ENCODE results near the gene OAS1.

OAS1 gene

DNA sequence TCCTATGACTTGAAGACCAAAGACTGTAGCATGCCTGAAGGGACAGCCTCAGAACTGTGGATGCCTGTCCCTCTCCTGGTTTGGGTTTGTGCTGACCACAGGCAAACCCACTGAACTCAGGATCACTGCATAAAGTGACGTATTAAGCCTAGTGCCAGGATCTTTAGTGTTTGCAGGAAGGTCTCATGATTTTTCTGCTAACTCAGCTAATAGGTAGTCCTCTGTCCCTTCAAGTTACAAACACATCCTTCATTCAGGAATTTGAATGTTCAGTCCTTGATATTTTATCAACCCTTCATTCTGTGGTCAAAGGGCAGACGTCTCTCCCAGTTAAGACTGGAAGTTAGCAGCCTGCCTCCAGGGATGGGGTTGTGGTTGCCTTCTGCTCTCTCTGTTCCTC is 21.2 kb downstream of the OAS1 start:
- TF ChIP-seq ZSCAN16 (tag by site-specific recombination; IDR thresholded peaks at IDR 0.05) = no peak
- TF ChIP-seq, protein P1, sequence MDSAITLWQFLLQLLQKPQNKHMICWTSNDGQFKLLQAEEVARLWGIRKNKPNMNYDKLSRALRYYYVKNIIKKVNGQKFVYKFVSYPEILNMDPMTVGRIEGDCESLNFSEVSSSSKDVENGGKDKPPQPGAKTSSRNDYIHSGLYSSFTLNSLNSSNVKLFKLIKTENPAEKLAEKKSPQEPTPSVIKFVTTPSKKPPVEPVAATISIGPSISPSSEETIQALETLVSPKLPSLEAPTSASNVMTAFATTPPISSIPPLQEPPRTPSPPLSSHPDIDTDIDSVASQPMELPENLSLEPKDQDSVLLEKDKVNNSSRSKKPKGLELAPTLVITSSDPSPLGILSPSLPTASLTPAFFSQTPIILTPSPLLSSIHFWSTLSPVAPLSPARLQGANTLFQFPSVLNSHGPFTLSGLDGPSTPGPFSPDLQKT (IDR thresholded peaks at IDR 0.05; ENCODE audit: borderline replicate concordance, low read depth, low read length) = no peak
- no peak for TF ChIP-seq ZBTB6 (tag by site-specific recombination; IDR thresholded peaks at IDR 0.05)
- TF ChIP-seq SP7 (tag by site-specific recombination; IDR thresholded peaks at IDR 0.05) = no peak
- TF ChIP-seq ZBTB7A (tag by site-specific recombination; IDR thresholded peaks at IDR 0.05; ENCODE audit: low read depth) = no peak
- no peak for TF ChIP-seq ZBTB17 (tag by site-specific recombination; IDR thresholded peaks at IDR 0.05)
- no peak for TF ChIP-seq ZNF211 (tag by site-specific recombination; IDR thresholded peaks at IDR 0.05; ENCODE audit: low read depth)
- TF ChIP-seq ZNF18 (tag by site-specific recombination; IDR thresholded peaks at IDR 0.05) = no peak
- no peak for TF ChIP-seq SCRT1 (tag by site-specific recombination; IDR thresholded peaks at IDR 0.05; ENCODE audit: borderline replicate concordance)
- TF ChIP-seq ZEB2 (tag by site-specific recombination; IDR thresholded peaks at IDR 0.05) = no peak
- no peak for TF ChIP-seq SP2 (tag by site-specific recombination; IDR thresholded peaks at IDR 0.05)
- TF ChIP-seq ZNF133 (tag by site-specific recombination; IDR thresholded peaks at IDR 0.05) = no peak
- ChIA-PET POLR2A (no interaction called here), CTCF (interaction anchor here (0.7 kb wide), 1 partner anchor 76 kb away, joined by 3 read pairs; no protein-coding TSS in a partner anchor)
- H3K36me3 ChIP-seq (ENCODE audit: control insufficient read depth in 2 of 2, insufficient read depth in 1 of 2, low read length in 2 of 2) = no peaks in the 10 kb centered on the region
- H3K9me3 ChIP-seq (ENCODE audit: control insufficient read depth, insufficient read depth, low read depth, low read length) = no peaks in the 10 kb centered on the region
- no peak overlapping the region for H3K4me3 ChIP-seq (ENCODE audit: low read depth, low read length)
- H3K4me1 ChIP-seq (ENCODE audit: control insufficient read depth, insufficient read depth, low read length) = no peaks in the 10 kb centered on the region
- no peak overlapping the region for H3K27ac ChIP-seq (ENCODE audit: extremely low read depth, low read depth, low read length)

GRCh38 chr12:112928978-112929377 is 22.2 kb downstream of the OAS1 start:
- Histone ChIP-seq H3K36me3 (ENCODE audit: control insufficient read depth in 2 of 2, insufficient read depth in 1 of 2, low read length in 2 of 2) (no peaks in the 10 kb centered on the region), H3K4me1 (ENCODE audit: control insufficient read depth, insufficient read depth, low read length) (no peaks in the 10 kb centered on the region), H3K4me3 (ENCODE audit: low read depth, low read length) (no peak overlapping the region), H3K27ac (ENCODE audit: extremely low read depth, low read depth, low read length) (no peak overlapping the region), H3K9me3 (ENCODE audit: control insufficient read depth, insufficient read depth, low read depth, low read length) (no peaks in the 10 kb centered on the region)
- TF ChIP-seq BCL6B (tag by site-specific recombination; IDR thresholded peaks at IDR 0.05) = no peak
- no peak for TF ChIP-seq ZNF274 (IDR thresholded peaks at IDR 0.05; ENCODE audit: low read length)
- TF ChIP-seq ZNF274 (tag by site-specific recombination; IDR thresholded peaks at IDR 0.05; ENCODE audit: borderline replicate concordance) = no peak
- ChIA-PET POLR2A (no interaction called here), CTCF (interaction anchor here (0.8 to 0.9 kb wide), 2 partner anchors 65 to 591 kb away, joined by 3 to 4 read pairs; no protein-coding TSS in a partner anchor)

- POLR2A ChIA-PET = no interaction called here
Observed at GRCh38 chr12:112929715-112930114, 23.0 kb downstream of the OAS1 start.

More at GRCh38 chr12:112929715-112930114, 23.0 kb downstream of the OAS1 start:
- Histone ChIP-seq H3K9me3 (ENCODE audit: control insufficient read depth, insufficient read depth, low read depth, low read length) (no peaks in the 10 kb centered on the region), H3K4me1 (ENCODE audit: control insufficient read depth, insufficient read depth, low read length) (no peaks in the 10 kb centered on the region), H3K4me3 (ENCODE audit: low read depth, low read length) (no peak overlapping the region), H3K27ac (ENCODE audit: extremely low read depth, low read depth, low read length) (no peak overlapping the region), H3K36me3 (ENCODE audit: control insufficient read depth in 2 of 2, insufficient read depth in 1 of 2, low read length in 2 of 2) (no peaks in the 10 kb centered on the region)
- CTCF ChIA-PET = interaction anchor here (0.8 to 0.9 kb wide), 2 partner anchors 64 to 590 kb away, joined by 3 to 4 read pairs; no protein-coding TSS in a partner anchor
- no peak for TF ChIP-seq REPIN1 (tag by site-specific recombination; IDR thresholded peaks at IDR 0.05; ENCODE audit: low read depth)
